ENCODE measurements around the gene HSCB. TPM values are rescaled to one million over a fixed set of nuclear protein-coding genes. Genes with fewer than 3 reads are reported as not detected.

HSCB gene
- total and polyA plus RNA-seq, 9 of the 15 experiments (the other 6 are each of a cell fraction or from before 2014, with no cell fraction given) = 2.6 to 13.1 (median 8.6) TPM

GRCh38 chr22:28734393-28734792 is 7.4 kb upstream of the HSCB start:
- H3K79me2 ChIP-seq (ENCODE audit: control insufficient read depth, insufficient read depth, low read length) = peaks cover 40% of the 10 kb centered on the region

More at GRCh38 chr22:28734393-28734792, 7.4 kb upstream of the HSCB start:
- DNase-seq (ENCODE audit: extremely low read depth in 1 of 4, low spot score in 3 of 4) (no peak), FAIRE-seq (no peak), ATAC-seq (no peak)
- ChIA-PET CTCF (ENCODE audit: low intra/inter-chr PET ratio) (no interaction called here), POLR2A (interaction anchor here (0.7 kb wide), 1 partner anchor 66 kb away, joined by 3 read pairs; the partner anchor contains the start of gene XBP1)
- Histone ChIP-seq H3K36me3 (ENCODE audit: control insufficient read depth, insufficient read depth, low read length) (peaks cover 55% of the 10 kb centered on the region; the same call in 2 of the 3 replicates), H3K9me3 (replicated peaks; ENCODE audit: control insufficient read depth, insufficient read depth, low read depth, low read length) (no peaks in the 10 kb centered on the region), H4K20me1 (replicated peaks; ENCODE audit: control insufficient read depth, insufficient read depth, low read length) (no peaks in the 10 kb centered on the region), H3K4me2 (ENCODE audit: insufficient read depth, low read length) (no peak overlapping the region), H2AFZ (ENCODE audit: low read depth, low read length) (no peak overlapping the region), H3K27ac (ENCODE audit: extremely low read depth, low read depth, low read length) (no peak overlapping the region), H3K27me3 (ENCODE audit: control insufficient read depth in 2 of 2, insufficient read depth in 2 of 2, low read length in 2 of 2) (no peaks in the 10 kb centered on the region), H3K4me1 (replicated peaks in 1 of 2; ENCODE audit: control insufficient read depth in 2 of 2, insufficient read depth in 2 of 2, low read length in 2 of 2) (peaks cover 0 to 5% of the 10 kb centered on the region in 2 experiments; a peak in 2 of 5 replicates), H3K4me3 (no peak overlapping the region), H3K9ac (ENCODE audit: insufficient read depth in 1 of 2, low read depth in 2 of 2, low read length in 2 of 2) (no peak overlapping the region), H3K9me1 (ENCODE audit: control insufficient read depth, insufficient read depth, low read length) (no peaks in the 10 kb centered on the region)
- in situ Hi-C loops (cut with MboI) = no loop called here
- no peak for TF ChIP-seq TGIF2 (CRISPR knock-in tag; IDR thresholded peaks at IDR 0.05)
- no peak for TF ChIP-seq MTA2 (IDR thresholded peaks at IDR 0.05; ENCODE audit: low read depth)
- TF ChIP-seq SNIP1 (IDR thresholded peaks at IDR 0.05; ENCODE audit: low read depth) = no peak
- no peak for TF ChIP-seq SMARCE1 (IDR thresholded peaks at IDR 0.05)
- TF ChIP-seq TSC22D4 (tag; IDR thresholded peaks at IDR 0.05) = no peak
- no peak for TF ChIP-seq COPS2 (conservative IDR thresholded peaks at IDR 0.05)
- TF ChIP-seq CBFB (CRISPR knock-in tag; IDR thresholded peaks at IDR 0.05) = no peak
- TF ChIP-seq MTA1 (IDR thresholded peaks at IDR 0.05; ENCODE audit: borderline replicate concordance) = no peak
- TF ChIP-seq CBX5 (IDR thresholded peaks at IDR 0.05; ENCODE audit: borderline replicate concordance, low read depth) = no peak
- no peak for TF ChIP-seq CXXC5 (CRISPR knock-in tag; IDR thresholded peaks at IDR 0.05)
- TF ChIP-seq ZNF239 (CRISPR knock-in tag; IDR thresholded peaks at IDR 0.05) = no peak
- no peak for TF ChIP-seq ZNF347 (CRISPR knock-in tag; IDR thresholded peaks at IDR 0.05; ENCODE audit: low read depth)
- no peak for TF ChIP-seq ZNF699 (CRISPR knock-in tag; IDR thresholded peaks at IDR 0.05; ENCODE audit: insufficient replicate concordance)
- no peak for TF ChIP-seq ZNF644 (tag; IDR thresholded peaks at IDR 0.05; ENCODE audit: low read depth)
- TF ChIP-seq THRA (IDR thresholded peaks at IDR 0.05) = no peak
- no peak for TF ChIP-seq NFIX (CRISPR knock-in tag; IDR thresholded peaks at IDR 0.05; ENCODE audit: low read depth)
- TF ChIP-seq BDP1 (IDR thresholded peaks at IDR 0.05; ENCODE audit: insufficient read depth, insufficient read length) = no peak
- no peak for TF ChIP-seq NFRKB (IDR thresholded peaks at IDR 0.05; ENCODE audit: low read depth)
- intact Hi-C loops (cut with micrococcal nuclease) = no loop called here
- WGBS (ENCODE audit: insufficient coverage, low coverage, missing lambda C conversion rate) = 89% methylated on average over 5 of the region's 6 CpGs
- BruUV-seq (replicated peaks) = no TSS peak

Measured in K562 (cell line).